ENCODE data around the gene NCMAP. TPM values are rescaled to one million over a fixed set of nuclear protein-coding genes. Genes with fewer than 3 reads are reported as not detected.

Gene NCMAP
- total RNA-seq, 2 donors from 2014 or later = 0.16 to 0.22 TPM

DNA sequence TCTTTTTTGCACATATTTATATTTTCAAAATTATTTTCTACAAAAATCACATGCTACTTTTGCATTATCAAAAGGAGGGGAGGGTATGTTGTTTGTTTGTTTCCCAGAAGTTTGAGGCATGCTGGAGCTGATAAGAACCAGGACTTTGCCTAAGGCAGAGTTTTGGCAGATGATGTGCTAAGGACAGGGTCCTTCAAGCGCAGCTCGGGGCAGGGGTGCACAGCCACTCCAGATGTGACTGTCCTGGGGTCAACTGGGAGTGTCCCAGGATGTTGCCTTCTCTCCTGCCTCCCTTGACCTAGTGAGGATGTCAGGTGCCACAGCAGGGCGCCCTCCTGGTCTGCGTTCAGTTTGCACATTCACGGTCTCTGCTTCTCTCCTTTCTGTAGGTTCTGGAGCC is 44.7 kb downstream of the NCMAP start:
- Histone ChIP-seq H3K27me3 (no peaks in the 10 kb centered on the region), H3K9me3 (no peaks in the 10 kb centered on the region), H3K36me3 (no peaks in the 10 kb centered on the region), H3K4me3 (no peak overlapping the region), H3K27ac (no peak overlapping the region), H3K4me1 (no peaks in the 10 kb centered on the region)
- no peak for DNase-seq (ENCODE audit: low spot score)
- TF ChIP-seq, protein P1, sequence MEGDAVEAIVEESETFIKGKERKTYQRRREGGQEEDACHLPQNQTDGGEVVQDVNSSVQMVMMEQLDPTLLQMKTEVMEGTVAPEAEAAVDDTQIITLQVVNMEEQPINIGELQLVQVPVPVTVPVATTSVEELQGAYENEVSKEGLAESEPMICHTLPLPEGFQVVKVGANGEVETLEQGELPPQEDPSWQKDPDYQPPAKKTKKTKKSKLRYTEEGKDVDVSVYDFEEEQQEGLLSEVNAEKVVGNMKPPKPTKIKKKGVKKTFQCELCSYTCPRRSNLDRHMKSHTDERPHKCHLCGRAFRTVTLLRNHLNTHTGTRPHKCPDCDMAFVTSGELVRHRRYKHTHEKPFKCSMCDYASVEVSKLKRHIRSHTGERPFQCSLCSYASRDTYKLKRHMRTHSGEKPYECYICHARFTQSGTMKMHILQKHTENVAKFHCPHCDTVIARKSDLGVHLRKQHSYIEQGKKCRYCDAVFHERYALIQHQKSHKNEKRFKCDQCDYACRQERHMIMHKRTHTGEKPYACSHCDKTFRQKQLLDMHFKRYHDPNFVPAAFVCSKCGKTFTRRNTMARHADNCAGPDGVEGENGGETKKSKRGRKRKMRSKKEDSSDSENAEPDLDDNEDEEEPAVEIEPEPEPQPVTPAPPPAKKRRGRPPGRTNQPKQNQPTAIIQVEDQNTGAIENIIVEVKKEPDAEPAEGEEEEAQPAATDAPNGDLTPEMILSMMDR (IDR thresholded peaks at IDR 0.05) = no peak

DNA sequence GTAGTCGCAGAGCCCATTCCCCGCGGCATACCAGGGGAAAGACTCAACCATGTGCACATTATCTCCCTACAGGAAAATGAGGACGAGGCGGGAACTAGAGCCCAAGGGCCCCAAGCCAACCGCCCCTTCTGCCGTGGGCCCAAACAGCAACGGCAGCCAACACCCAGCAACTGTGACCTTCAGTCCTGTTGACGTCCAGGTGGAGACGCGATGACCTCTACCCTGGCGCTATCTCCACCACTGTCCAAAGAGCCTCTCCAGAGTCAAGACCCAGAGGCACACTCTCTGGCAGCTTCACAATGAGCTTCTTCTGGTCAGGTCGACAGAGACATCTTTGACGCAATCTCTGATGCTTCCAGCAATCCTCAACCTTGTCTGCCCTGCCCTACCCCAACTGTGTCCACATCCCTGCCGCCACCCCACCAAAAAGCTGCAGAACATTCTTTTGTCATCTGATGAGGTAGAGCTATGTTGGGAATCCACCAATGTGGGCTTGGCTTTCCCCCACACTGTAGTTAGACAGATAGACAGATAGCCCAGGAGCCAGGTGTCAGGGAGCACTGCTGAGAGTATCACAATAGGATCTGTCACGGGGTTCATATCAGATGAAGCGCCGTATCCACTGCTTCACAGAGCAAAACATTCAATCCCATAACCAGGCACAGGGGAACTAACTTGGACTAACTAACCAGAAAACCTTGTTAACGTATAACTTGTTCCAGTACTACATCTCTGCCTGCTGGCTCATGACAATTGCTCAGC is 49.8 kb downstream of the NCMAP start:
- H3K36me3 ChIP-seq = no peaks in the 10 kb centered on the region
- TF ChIP-seq, protein P1 (IDR thresholded peaks at IDR 0.05) = no peak
- no peaks in the 10 kb centered on the region for H3K9me3 ChIP-seq
- H3K4me1 ChIP-seq = no peaks in the 10 kb centered on the region
- no peak for DNase-seq (ENCODE audit: low spot score)
- no peak overlapping the region for H3K27ac ChIP-seq
- H3K27me3 ChIP-seq = no peaks in the 10 kb centered on the region
- no peak overlapping the region for H3K4me3 ChIP-seq

DNA sequence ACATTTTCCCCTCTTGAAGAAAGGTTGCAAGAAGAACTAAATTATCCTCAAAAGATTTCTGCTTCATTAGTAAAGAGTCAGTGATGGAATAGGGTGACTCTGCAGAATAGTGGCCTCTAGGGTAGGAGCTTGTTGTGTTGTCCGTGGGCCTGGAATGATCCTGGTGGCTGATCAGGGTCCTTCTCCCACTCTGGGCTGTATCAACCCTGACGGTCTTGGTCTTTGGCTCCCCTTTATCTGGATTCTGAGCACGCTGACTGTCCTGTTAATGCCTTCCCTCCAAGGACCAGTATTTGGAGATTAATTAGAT is 50.4 kb downstream of the NCMAP start:
- TF ChIP-seq, protein P1 (IDR thresholded peaks at IDR 0.05) = no peak
- Histone ChIP-seq H3K4me1 (no peaks in the 10 kb centered on the region), H3K9me3 (no peaks in the 10 kb centered on the region), H3K36me3 (no peaks in the 10 kb centered on the region), H3K4me3 (no peak overlapping the region), H3K27ac (no peak overlapping the region), H3K27me3 (no peaks in the 10 kb centered on the region)
- no peak for DNase-seq (ENCODE audit: low spot score)

DNA sequence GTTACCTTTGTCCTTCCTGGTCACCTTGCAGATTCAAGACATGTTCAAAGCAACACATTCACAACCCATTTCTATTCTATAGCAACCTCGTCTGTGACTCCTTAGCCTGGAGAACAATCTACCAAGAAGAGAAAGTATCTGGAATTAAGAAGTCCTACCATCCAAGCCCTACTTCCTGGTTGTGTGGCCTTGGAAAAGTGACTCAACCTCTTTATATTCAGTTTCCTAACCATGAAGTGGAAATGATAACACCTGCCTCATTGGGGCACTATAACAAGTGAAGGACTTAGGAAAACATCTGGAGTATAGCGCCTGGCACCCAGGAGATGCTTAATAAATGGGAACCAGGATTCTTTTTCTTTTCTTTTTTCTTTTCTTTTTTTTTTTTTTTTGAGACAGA is 50.7 kb downstream of the NCMAP start:
- Histone ChIP-seq H3K4me3 (no peak overlapping the region), H3K9me3 (no peaks in the 10 kb centered on the region), H3K27me3 (no peaks in the 10 kb centered on the region), H3K27ac (no peak overlapping the region), H3K4me1 (no peaks in the 10 kb centered on the region), H3K36me3 (no peaks in the 10 kb centered on the region)
- DNase-seq (ENCODE audit: low spot score) = no peak
- TF ChIP-seq, protein P1 (IDR thresholded peaks at IDR 0.05) = no peak

DNA sequence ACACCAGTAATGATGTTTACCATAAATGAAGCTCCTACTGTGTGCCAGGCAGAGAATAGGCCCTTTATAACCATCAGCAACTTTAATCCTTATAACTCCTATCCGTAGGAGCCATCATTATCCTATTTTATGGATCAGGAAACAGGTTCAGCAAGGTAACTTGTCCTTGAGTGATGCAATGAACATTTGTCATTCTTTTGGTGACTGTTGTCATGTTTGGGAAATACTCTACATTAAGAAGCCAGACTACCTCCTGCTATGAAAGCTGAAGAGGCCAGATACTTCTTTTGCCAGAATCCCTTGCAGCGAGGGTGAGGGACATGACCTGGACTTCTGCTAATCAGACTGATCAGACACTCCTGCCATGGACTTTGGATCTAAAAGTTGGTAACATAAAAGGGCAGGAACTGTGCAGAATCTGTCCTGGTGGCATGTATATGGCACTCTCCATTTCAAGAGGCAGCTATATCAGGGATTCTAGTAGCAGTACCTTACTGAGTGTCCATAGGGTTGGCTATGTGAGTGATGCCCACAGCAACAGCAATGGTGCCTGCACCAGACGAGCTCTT is 54.1 kb downstream of the NCMAP start:
- DNase-seq (ENCODE audit: low spot score) = no peak
- no peaks in the 10 kb centered on the region for H3K9me3 ChIP-seq
- no peak overlapping the region for H3K4me3 ChIP-seq
- H3K36me3 ChIP-seq = no peaks in the 10 kb centered on the region
- TF ChIP-seq, protein P1 (IDR thresholded peaks at IDR 0.05) = no peak
- no peak overlapping the region for H3K27ac ChIP-seq
- no peaks in the 10 kb centered on the region for H3K4me1 ChIP-seq
- H3K27me3 ChIP-seq = no peaks in the 10 kb centered on the region

DNA sequence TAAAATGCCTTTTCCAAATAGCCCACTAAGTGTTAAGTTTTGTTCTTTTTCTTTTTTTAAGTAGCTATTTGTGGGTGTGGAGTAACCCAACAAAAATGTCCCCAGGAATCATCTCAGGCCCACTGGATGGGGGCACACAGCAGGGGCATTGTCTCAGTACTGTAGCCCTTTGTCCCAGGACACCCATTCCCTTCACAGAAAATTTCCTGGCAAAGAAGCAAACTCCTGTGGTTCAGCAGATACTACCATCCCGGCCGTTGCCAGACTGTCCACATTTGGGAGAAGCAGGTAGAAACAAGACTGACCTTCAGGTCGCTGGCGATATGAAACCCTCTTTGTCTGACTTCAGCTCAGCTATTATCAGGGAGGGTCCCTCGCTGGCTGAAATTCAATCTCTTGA is 63.5 kb downstream of the NCMAP start:
- Histone ChIP-seq H3K4me1 (no peaks in the 10 kb centered on the region), H3K4me3 (no peak overlapping the region), H3K27ac (no peak overlapping the region), H3K27me3 (no peaks in the 10 kb centered on the region), H3K36me3 (no peaks in the 10 kb centered on the region), H3K9me3 (no peaks in the 10 kb centered on the region)
- TF ChIP-seq, protein P1 (IDR thresholded peaks at IDR 0.05) = no peak
- no peak for DNase-seq (ENCODE audit: low spot score)

Measured in right atrium auricular region (tissue), 2 donors.